Suprapubic skin (tissue), 4 donors: ENCODE results near the gene DMC1. TPM values are rescaled to one million over a fixed set of nuclear protein-coding genes. Genes with fewer than 3 reads are reported as not detected.

ENCODE experiments used
- DNase-seq, 2 donors: peaks; one replicate each; pipeline ENCODE4 v3.0.0-alpha.2; 2019; ENCODE audit warnings: low spot score in 2 of 2
- H3K27ac ChIP-seq: fragments of 200-600 bp; sonication (generic); one replicate; pipeline ENCODE4 v1.5.1; 2019
- H3K27me3 ChIP-seq: fragments of 200-600 bp; sonication (generic); one replicate; pipeline ENCODE4 v1.5.1; 2019
- H3K36me3 ChIP-seq: fragments of 200-600 bp; sonication (generic); one replicate; pipeline ENCODE4 v1.5.1; 2019
- H3K4me1 ChIP-seq: fragments of 200-600 bp; sonication (generic); one replicate; pipeline ENCODE4 v1.5.1; 2019
- H3K4me3 ChIP-seq: fragments of 200-600 bp; sonication (generic); one replicate; pipeline ENCODE4 v1.5.1; 2019; ENCODE audit warnings: mild to moderate bottlenecking
- H3K9me3 ChIP-seq: fragments of 200-600 bp; sonication (generic); one replicate; pipeline ENCODE4 v1.5.1; 2019
- CTCF ChIP-seq, 2 donors: fragments of 200-600 bp in 1 of 2; fragments of 450-650 bp in 1 of 2; sonication (generic) in 1 of 2; IDR thresholded peaks; one replicate each; pipeline ENCODE4 v1.5.1; 2016 to 2019; ENCODE audit warnings: antibody characterized with exemption in 2 of 2, mild to moderate bottlenecking in 1 of 2, moderate library complexity in 1 of 2
- EP300 ChIP-seq: sonication (generic); formaldehyde crosslinking; IDR thresholded peaks from one replicate; pipeline ENCODE4 v1.6.1; 2017; ENCODE audit warnings: antibody characterized with exemption
- POLR2A ChIP-seq, 2 donors: fragments of 450-650 bp; IDR thresholded peaks; one replicate each; pipeline ENCODE4 v1.6.1; 2017; ENCODE audit warnings: antibody characterized with exemption in 2 of 2, mild to moderate bottlenecking in 2 of 2, moderate library complexity in 2 of 2
- POLR2AphosphoS5 ChIP-seq, 3 donors: sonication (generic); formaldehyde crosslinking; IDR thresholded peaks; one replicate each; pipeline ENCODE4 v1.6.1; 2017; ENCODE audit warnings: antibody characterized with exemption in 3 of 3
- WGBS: methylation state at CpG from one replicate; pipeline ENCODE4 v1.1.5; 2018; 5-methylcytosine and 5-hydroxymethylcytosine counted together
- total RNA-seq, 4 donors: library from RNA; depleted of rRNA; stranded (reverse); fragments of >200 nt; gene quantifications; one replicate each; pipeline ENCODE4 v1.1.0, GENCODE V29; 2016

The DMC1 gene
- total RNA-seq, 4 donors from 2014 or later: 0.25 to 19.0 (median 0.68) TPM

GRCh38 chr22:38497869-38498268, 72.1 kb downstream of the DMC1 start:
- no peaks in the 10 kb centered on the region for H3K27me3 ChIP-seq
- DNase-seq: no peak
- peaks cover 33% of the 10 kb centered on the region for H3K4me1 ChIP-seq
- peaks cover 92% of the 10 kb centered on the region for H3K36me3 ChIP-seq
- no peak overlapping the region for H3K4me3 ChIP-seq
- TF ChIP-seq EP300 (no peak), POLR2AphosphoS5 (IDR thresholded peaks at IDR 0.05) (no peak), POLR2A (IDR thresholded peaks at IDR 0.05) (no peak), CTCF (IDR thresholded peaks at IDR 0.05) (no peak)
- H3K27ac ChIP-seq: no peak overlapping the region
- H3K9me3 ChIP-seq: no peaks in the 10 kb centered on the region
- 87% methylated on average over 3 of the region's 3 CpGs for WGBS

- Histone ChIP-seq H3K36me3 (peaks cover 100% of the 10 kb centered on the region), H3K27ac (no peak overlapping the region), H3K4me3 (no peak overlapping the region), H3K4me1 (peaks cover 24% of the 10 kb centered on the region), H3K9me3 (no peaks in the 10 kb centered on the region), H3K27me3 (no peaks in the 10 kb centered on the region)
- no peak for TF ChIP-seq EP300
- no peak for TF ChIP-seq POLR2AphosphoS5 (IDR thresholded peaks at IDR 0.05)
- no peak for TF ChIP-seq POLR2A (IDR thresholded peaks at IDR 0.05)
- TF ChIP-seq CTCF (IDR thresholded peaks at IDR 0.05): no peak
- DNase-seq: no peak
- 92% methylated on average over 12 of the region's 12 CpGs for WGBS
Measured at GRCh38 chr22:38494939-38495338, 75.0 kb downstream of the DMC1 start.

GRCh38 chr22:38494498-38494897, 75.5 kb downstream of the DMC1 start:
- Histone ChIP-seq H3K27me3 (no peaks in the 10 kb centered on the region), H3K9me3 (no peaks in the 10 kb centered on the region), H3K4me1 (peaks cover 20% of the 10 kb centered on the region), H3K4me3 (no peak overlapping the region), H3K36me3 (peaks cover 100% of the 10 kb centered on the region), H3K27ac (no peak overlapping the region)
- no peak for DNase-seq
- WGBS: 62% methylated on average over 2 of the region's 2 CpGs
- TF ChIP-seq POLR2AphosphoS5 (IDR thresholded peaks at IDR 0.05) (no peak), POLR2A (IDR thresholded peaks at IDR 0.05) (no peak), CTCF (IDR thresholded peaks at IDR 0.05) (no peak), EP300 (no peak)

- H3K9me3 ChIP-seq: no peaks in the 10 kb centered on the region
- no peaks in the 10 kb centered on the region for H3K27me3 ChIP-seq
- TF ChIP-seq CTCF (IDR thresholded peaks at IDR 0.05): no peak
- no peak for TF ChIP-seq EP300
- no peak for TF ChIP-seq POLR2A (IDR thresholded peaks at IDR 0.05)
- TF ChIP-seq POLR2AphosphoS5 (IDR thresholded peaks at IDR 0.05): no peak
- peaks cover 100% of the 10 kb centered on the region for H3K36me3 ChIP-seq
- no peak overlapping the region for H3K4me3 ChIP-seq
- H3K27ac ChIP-seq: no peak overlapping the region
- peaks cover 18% of the 10 kb centered on the region for H3K4me1 ChIP-seq
- DNase-seq: no peak
- 72% methylated on average over 5 of the region's 5 CpGs for WGBS
Measured at GRCh38 chr22:38491707-38492348, 78.2 kb downstream of the DMC1 start.

- H3K36me3 ChIP-seq: peaks cover 100% of the 10 kb centered on the region
- no peaks in the 10 kb centered on the region for H3K27me3 ChIP-seq
- TF ChIP-seq CTCF (IDR thresholded peaks at IDR 0.05): no peak
- no peak for TF ChIP-seq POLR2AphosphoS5 (IDR thresholded peaks at IDR 0.05)
- no peak for TF ChIP-seq EP300
- WGBS: 65% methylated on average over 1 of the region's 1 CpG
- H3K4me1 ChIP-seq: peaks cover 18% of the 10 kb centered on the region
- no peak for DNase-seq
- H3K27ac ChIP-seq: peak overlapping the region; percentile 16
- no peaks in the 10 kb centered on the region for H3K9me3 ChIP-seq
- no peak overlapping the region for H3K4me3 ChIP-seq
Measured at GRCh38 chr22:38490915-38491314, 79.1 kb downstream of the DMC1 start.
